MM.1S (cell line): ENCODE results near the gene BMP2K.

Experiments used
- EZH2 ChIP-seq: fragments of 300-600 bp; sonication (generic); optimal IDR thresholded peaks from 2 replicates; pipeline ENCODE3; 2017; ENCODE audit warnings: low read depth, mild to moderate bottlenecking, antibody characterized with exemption, low read length, mixed read lengths
- EZH2phosphoT487 ChIP-seq: fragments of 300-600 bp; sonication (generic); IDR thresholded peaks from 2 replicates; pipeline ENCODE4 v1.6.1; 2018; ENCODE audit warnings: antibody characterized with exemption, low read length
- TF ChIP-seq, protein P1 (sequence below): fragments of 300-600 bp; sonication (generic); IDR thresholded peaks from 2 replicates; pipeline ENCODE4 v1.5.1; 2016; ENCODE audit warnings: antibody characterized with exemption, low read length, mixed read lengths

DNA sequence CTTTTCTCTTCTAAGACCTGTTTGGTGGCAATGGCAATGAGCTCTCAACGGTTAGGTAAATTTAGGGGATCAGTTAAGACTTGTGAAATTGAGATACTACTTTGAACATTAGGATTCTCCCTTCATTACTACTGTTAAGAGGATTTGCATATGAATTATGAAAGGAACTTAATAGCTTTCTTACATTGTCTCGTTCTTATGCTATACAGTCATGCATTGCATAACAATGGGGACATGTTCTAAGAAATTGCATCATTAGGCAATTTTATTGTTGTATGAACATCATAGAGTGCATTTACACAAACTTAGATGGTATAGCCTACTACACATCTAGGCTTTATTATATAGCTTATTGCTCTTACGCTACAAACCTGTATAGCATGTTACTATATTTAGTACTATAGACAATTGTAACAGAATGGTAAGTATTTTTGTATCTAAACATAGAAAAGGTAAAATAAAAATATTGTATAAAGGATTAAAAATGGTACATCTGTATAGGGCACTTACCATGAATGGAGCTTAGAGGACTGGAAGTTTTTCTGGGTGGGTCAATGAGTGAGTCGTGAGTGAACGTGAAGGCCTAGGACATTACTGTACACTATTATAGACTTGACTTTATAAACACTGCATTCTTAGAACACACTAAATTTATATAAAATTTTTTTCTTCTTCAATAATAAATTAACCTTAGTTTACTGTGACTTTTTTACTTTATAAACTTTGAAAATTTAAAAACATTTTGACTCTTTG lies 100.6 kb downstream of the BMP2K start:
- TF ChIP-seq, protein P1, sequence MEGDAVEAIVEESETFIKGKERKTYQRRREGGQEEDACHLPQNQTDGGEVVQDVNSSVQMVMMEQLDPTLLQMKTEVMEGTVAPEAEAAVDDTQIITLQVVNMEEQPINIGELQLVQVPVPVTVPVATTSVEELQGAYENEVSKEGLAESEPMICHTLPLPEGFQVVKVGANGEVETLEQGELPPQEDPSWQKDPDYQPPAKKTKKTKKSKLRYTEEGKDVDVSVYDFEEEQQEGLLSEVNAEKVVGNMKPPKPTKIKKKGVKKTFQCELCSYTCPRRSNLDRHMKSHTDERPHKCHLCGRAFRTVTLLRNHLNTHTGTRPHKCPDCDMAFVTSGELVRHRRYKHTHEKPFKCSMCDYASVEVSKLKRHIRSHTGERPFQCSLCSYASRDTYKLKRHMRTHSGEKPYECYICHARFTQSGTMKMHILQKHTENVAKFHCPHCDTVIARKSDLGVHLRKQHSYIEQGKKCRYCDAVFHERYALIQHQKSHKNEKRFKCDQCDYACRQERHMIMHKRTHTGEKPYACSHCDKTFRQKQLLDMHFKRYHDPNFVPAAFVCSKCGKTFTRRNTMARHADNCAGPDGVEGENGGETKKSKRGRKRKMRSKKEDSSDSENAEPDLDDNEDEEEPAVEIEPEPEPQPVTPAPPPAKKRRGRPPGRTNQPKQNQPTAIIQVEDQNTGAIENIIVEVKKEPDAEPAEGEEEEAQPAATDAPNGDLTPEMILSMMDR: no peak
- TF ChIP-seq EZH2 (no peak), EZH2phosphoT487 (no peak)
